GDM1 (cell line): Measurements from ENCODE around the gene MYO3B.

Experiments
- DNase-seq: peaks from one replicate; lab custom pipeline; 2025; lab: John Stamatoyannopoulos, UW

The MYO3B gene

GRCh38 chr2:170306293-170306873, 128.4 kb downstream of the MYO3B start:
- DNase-seq: no peak

- no peak for DNase-seq
Measured at GRCh38 chr2:170307052-170307451, 129.1 kb downstream of the MYO3B start.

- no peak for DNase-seq
Measured at GRCh38 chr2:170307555-170308351, 129.8 kb downstream of the MYO3B start.

- DNase-seq: no peak
Measured at GRCh38 chr2:170310876-170311502, 133.0 kb downstream of the MYO3B start.

- DNase-seq: no peak
Measured at GRCh38 chr2:170313347-170313991, 135.5 kb downstream of the MYO3B start.

- no peak for DNase-seq
Measured at GRCh38 chr2:170313992-170314348, 136.0 kb downstream of the MYO3B start.

GRCh38 chr2:170314744-170315447, 136.9 kb downstream of the MYO3B start:
- DNase-seq: no peak

- no peak for DNase-seq
Measured at GRCh38 chr2:170320948-170321347, 143.0 kb downstream of the MYO3B start.

GRCh38 chr2:170321526-170321925, 143.6 kb downstream of the MYO3B start:
- DNase-seq: no peak

- DNase-seq: no peak
Measured at GRCh38 chr2:170322140-170322766, 144.3 kb downstream of the MYO3B start.

GRCh38 chr2:170323743-170324142, 145.8 kb downstream of the MYO3B start:
- DNase-seq: no peak

GRCh38 chr2:170324640-170325046, 146.7 kb downstream of the MYO3B start:
- peak; percentile 35 for DNase-seq

- no peak for DNase-seq
Measured at GRCh38 chr2:170330881-170331280, 152.9 kb downstream of the MYO3B start.

- DNase-seq: no peak
Measured at GRCh38 chr2:170332676-170333402, 154.9 kb downstream of the MYO3B start.

GRCh38 chr2:170335351-170335750, 157.4 kb downstream of the MYO3B start:
- DNase-seq: no peak

GRCh38 chr2:170336408-170336807, 158.5 kb downstream of the MYO3B start:
- DNase-seq: no peak

- DNase-seq: no peak
Measured at GRCh38 chr2:170336916-170337315, 159.0 kb downstream of the MYO3B start.

GRCh38 chr2:170339322-170339721, 161.4 kb downstream of the MYO3B start:
- no peak for DNase-seq

- no peak for DNase-seq
Measured at GRCh38 chr2:170339750-170340692, 162.1 kb downstream of the MYO3B start.

- DNase-seq: no peak
Measured at GRCh38 chr2:170340693-170341068, 162.7 kb downstream of the MYO3B start.
